ENCODE results near the gene BICDL2.

- TF ChIP-seq CTCF (IDR thresholded peaks at IDR 0.05) = no peak
- no peak for TF ChIP-seq POLR2A (IDR thresholded peaks at IDR 0.05)
These were observed 14.3 kb upstream of the BICDL2 start for GRCh38 chr16:3051009-3051408.

All from body of pancreas (tissue), 4 donors.